Colonic mucosa (tissue), 4 donors: Measurements from ENCODE around the gene MICALL1. TPM values are rescaled to one million over a fixed set of nuclear protein-coding genes. Genes with fewer than 3 reads are reported as not detected.
A peak's percentile ranks its signal among the peaks of the same experiment; 100 is the strongest.

Source experiments
- DNase-seq: peaks from one replicate; pipeline ENCODE4 v3.0.0-alpha.2; 2020
- H3K27ac ChIP-seq: fragments of 200-600 bp; one replicate; pipeline ENCODE4 v1.8.0; 2021
- H3K27me3 ChIP-seq: fragments of 200-600 bp; one replicate; pipeline ENCODE4 v1.8.0; 2021
- H3K36me3 ChIP-seq: fragments of 200-600 bp; one replicate; pipeline ENCODE4 v1.8.0; 2021
- H3K4me1 ChIP-seq: fragments of 200-600 bp; one replicate; pipeline ENCODE4 v1.8.0; 2021; ENCODE audit warnings: mild to moderate bottlenecking
- H3K4me3 ChIP-seq: fragments of 200-600 bp; one replicate; pipeline ENCODE4 v1.8.0; 2021
- H3K9ac ChIP-seq, 2 donors: one replicate each; pipeline ENCODE4 v1.7.0; 2013; ENCODE audit warnings: control low read depth in 2 of 2, low read depth in 2 of 2, low read length in 2 of 2
- H3K9me3 ChIP-seq: fragments of 200-600 bp; one replicate; pipeline ENCODE4 v1.8.0; 2021
- intact Hi-C: fragments of 100-400 bp; cut with DNase I; formaldehyde crosslinking; loops from one replicate; pipeline ENCODE4 v1.14.1; 2022
- total RNA-seq, 2 donors: library from RNA; stranded (reverse); fragmentation: NEBNext Ultra II Directional in 1 of 2; extraction: Animal tissue kit (Norgen Biotek cat#: 25700) in 1 of 2; gene quantifications; one replicate each; pipeline ENCODE4 v1.2.1, GENCODE V29; 2021
- TF ChIP-seq, protein P1 (sequence below): fragments of 200-600 bp; IDR thresholded peaks from one replicate; pipeline ENCODE4 v1.8.0; 2022; ENCODE audit warnings: antibody characterized with exemption, mild to moderate bottlenecking
- donor health status: healthy.
- donor health status: DM: no; HTN: no; CAD: no.
- donor health status: DM: no; HTN: no; CAD: no.

MICALL1 gene
- total RNA-seq, 2 donors from 2014 or later, result 27.3 TPM

GRCh38 chr22:37959231-37959825 is 53.2 kb downstream of the MICALL1 start:
- no peaks in the 10 kb centered on the region for H3K36me3 ChIP-seq
- H3K4me3 ChIP-seq, result no peak overlapping the region
- H3K9me3 ChIP-seq, result no peaks in the 10 kb centered on the region
- DNase-seq, result no peak
- H3K27ac ChIP-seq, result no peak overlapping the region
- peak overlapping the region in 1 of 2 donors; percentile 14 for H3K9ac ChIP-seq
- H3K27me3 ChIP-seq, result no peaks in the 10 kb centered on the region
- intact Hi-C loops, result no loop called here
- TF ChIP-seq, protein P1, sequence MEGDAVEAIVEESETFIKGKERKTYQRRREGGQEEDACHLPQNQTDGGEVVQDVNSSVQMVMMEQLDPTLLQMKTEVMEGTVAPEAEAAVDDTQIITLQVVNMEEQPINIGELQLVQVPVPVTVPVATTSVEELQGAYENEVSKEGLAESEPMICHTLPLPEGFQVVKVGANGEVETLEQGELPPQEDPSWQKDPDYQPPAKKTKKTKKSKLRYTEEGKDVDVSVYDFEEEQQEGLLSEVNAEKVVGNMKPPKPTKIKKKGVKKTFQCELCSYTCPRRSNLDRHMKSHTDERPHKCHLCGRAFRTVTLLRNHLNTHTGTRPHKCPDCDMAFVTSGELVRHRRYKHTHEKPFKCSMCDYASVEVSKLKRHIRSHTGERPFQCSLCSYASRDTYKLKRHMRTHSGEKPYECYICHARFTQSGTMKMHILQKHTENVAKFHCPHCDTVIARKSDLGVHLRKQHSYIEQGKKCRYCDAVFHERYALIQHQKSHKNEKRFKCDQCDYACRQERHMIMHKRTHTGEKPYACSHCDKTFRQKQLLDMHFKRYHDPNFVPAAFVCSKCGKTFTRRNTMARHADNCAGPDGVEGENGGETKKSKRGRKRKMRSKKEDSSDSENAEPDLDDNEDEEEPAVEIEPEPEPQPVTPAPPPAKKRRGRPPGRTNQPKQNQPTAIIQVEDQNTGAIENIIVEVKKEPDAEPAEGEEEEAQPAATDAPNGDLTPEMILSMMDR, result no peak
- H3K4me1 ChIP-seq, result no peaks in the 10 kb centered on the region

GRCh38 chr22:37961062-37961461 is 55.0 kb downstream of the MICALL1 start:
- H3K9me3 ChIP-seq, result no peaks in the 10 kb centered on the region
- no peak overlapping the region for H3K4me3 ChIP-seq
- no peak for DNase-seq
- no peaks in the 10 kb centered on the region for H3K4me1 ChIP-seq
- TF ChIP-seq, protein P1, result no peak
- no peaks in the 10 kb centered on the region for H3K27me3 ChIP-seq
- H3K36me3 ChIP-seq, result no peaks in the 10 kb centered on the region
- H3K9ac ChIP-seq, result no peak overlapping the region
- intact Hi-C loops, result no loop called here
- H3K27ac ChIP-seq, result no peak overlapping the region

GRCh38 chr22:37965940-37966664 is 60.0 kb downstream of the MICALL1 start:
- H3K27ac ChIP-seq, result no peak overlapping the region
- no peak overlapping the region for H3K4me3 ChIP-seq
- DNase-seq, result no peak
- TF ChIP-seq, protein P1, result no peak
- H3K9me3 ChIP-seq, result no peaks in the 10 kb centered on the region
- H3K9ac ChIP-seq, result no peak overlapping the region
- H3K27me3 ChIP-seq, result no peaks in the 10 kb centered on the region
- no peaks in the 10 kb centered on the region for H3K36me3 ChIP-seq
- no peaks in the 10 kb centered on the region for H3K4me1 ChIP-seq
- intact Hi-C loops, result loop anchor here (2.0 kb wide), 1 partner anchor 147 kb away; no protein-coding TSS in a partner anchor

- no peaks in the 10 kb centered on the region for H3K9me3 ChIP-seq
- TF ChIP-seq, protein P1, result no peak
- H3K4me3 ChIP-seq, result no peak overlapping the region
- no peak overlapping the region for H3K9ac ChIP-seq
- H3K27ac ChIP-seq, result no peak overlapping the region
- no peaks in the 10 kb centered on the region for H3K27me3 ChIP-seq
- H3K4me1 ChIP-seq, result no peaks in the 10 kb centered on the region
- H3K36me3 ChIP-seq, result no peaks in the 10 kb centered on the region
- DNase-seq, result no peak
- intact Hi-C loops, result loop anchor here (2.0 kb wide), 1 partner anchor 148 kb away; no protein-coding TSS in a partner anchor
Measured at GRCh38 chr22:37967147-37967546, 61.0 kb downstream of the MICALL1 start.

DNA sequence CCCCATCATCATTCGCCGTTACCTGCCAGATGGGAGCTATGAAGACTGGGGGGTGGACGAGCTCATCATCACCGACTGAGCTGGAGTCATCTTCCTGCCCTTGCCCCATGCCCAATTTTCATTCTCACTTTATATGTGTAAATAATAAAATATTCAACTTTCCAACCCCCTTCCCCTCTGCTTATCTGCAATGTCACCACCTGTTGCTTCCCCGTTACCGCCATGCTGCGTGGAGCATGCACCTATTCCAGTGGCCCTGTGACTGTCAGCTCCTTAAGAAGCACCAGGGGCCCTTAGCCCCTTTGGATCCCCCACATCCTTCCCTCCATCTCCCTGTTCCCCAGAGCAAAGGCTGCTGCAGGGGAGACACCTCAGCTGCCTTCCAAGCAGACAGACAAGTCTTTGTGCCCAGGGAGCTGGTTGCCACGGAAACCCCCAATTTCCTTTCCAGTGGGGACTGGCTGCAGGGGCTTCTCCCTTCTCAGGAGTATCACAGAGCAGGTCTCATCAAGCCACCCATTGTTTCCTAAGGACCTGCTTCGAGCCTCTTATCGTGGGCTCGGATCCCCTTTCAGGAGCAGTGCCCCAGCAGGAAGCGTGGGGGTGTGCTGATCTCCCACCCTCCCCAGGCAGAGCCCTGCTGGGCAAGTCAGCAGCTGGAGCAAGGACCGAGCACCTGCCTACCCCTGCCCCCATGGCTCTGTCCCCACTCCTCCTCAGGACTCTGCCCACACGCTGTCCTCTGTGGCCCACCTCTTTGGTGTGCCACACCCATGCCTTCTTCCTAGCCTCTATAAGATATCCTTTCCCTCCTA is 61.7 kb downstream of the MICALL1 start:
- Histone ChIP-seq H3K27me3 (no peaks in the 10 kb centered on the region), H3K4me1 (no peaks in the 10 kb centered on the region), H3K4me3 (no peak overlapping the region), H3K27ac (no peak overlapping the region), H3K9me3 (no peaks in the 10 kb centered on the region), H3K36me3 (no peaks in the 10 kb centered on the region), H3K9ac (no peak overlapping the region)
- TF ChIP-seq, protein P1, result no peak
- intact Hi-C loops, result loop anchor here (2.0 kb wide), 1 partner anchor 149 kb away; no protein-coding TSS in a partner anchor
- DNase-seq, result no peak
